ENCODE measurements around the gene TTI1. TPM values are rescaled to one million over a fixed set of nuclear protein-coding genes. Genes with fewer than 3 reads are reported as not detected.
A peak's percentile ranks its signal among the peaks of the same experiment; 100 is the strongest.

Gene TTI1
- total and polyA plus RNA-seq, 2 of the 13 experiments (the other 11 are each of a cell fraction or from before 2014, with no cell fraction given): 22.9 to 39.8 TPM

GRCh38 chr20:38032585-38033329 lies 499 bp downstream of the TTI1 start (continued):
- no peak for TF ChIP-seq TCF7L2 (IDR thresholded peaks at IDR 0.05; ENCODE audit: low read depth, low read length)
- TF ChIP-seq SKIL (CRISPR knock-in tag; IDR thresholded peaks at IDR 0.05; ENCODE audit: borderline replicate concordance): no peak
- TF ChIP-seq ZNF343 (CRISPR knock-in tag; IDR thresholded peaks at IDR 0.05): no peak
- TF ChIP-seq DNMT3B (CRISPR knock-in tag; conservative IDR thresholded peaks at IDR 0.05): no peak; the same call in none of the 2 replicates
- TF ChIP-seq SP140L (CRISPR knock-in tag; IDR thresholded peaks at IDR 0.05; ENCODE audit: borderline replicate concordance): no peak
- 0 out of 2 replicates have a peak, but pooled peaks have one; percentile 29 for TF ChIP-seq STAT5B (CRISPR knock-in tag; IDR thresholded peaks at IDR 0.05)
- no peak for TF ChIP-seq RORA (CRISPR knock-in tag; IDR thresholded peaks at IDR 0.05)
- TF ChIP-seq HMG20B (CRISPR knock-in tag; conservative IDR thresholded peaks at IDR 0.05): no peak
- no peak for TF ChIP-seq DPF2 (CRISPR knock-in tag; IDR thresholded peaks at IDR 0.05; ENCODE audit: borderline replicate concordance, low read depth)
- no peak for TF ChIP-seq MIER3 (CRISPR knock-in tag; IDR thresholded peaks at IDR 0.05; ENCODE audit: borderline replicate concordance)
- no peak for TF ChIP-seq DRAP1 (CRISPR knock-in tag; IDR thresholded peaks at IDR 0.05)
- no peak for TF ChIP-seq HDAC6 (IDR thresholded peaks at IDR 0.05; ENCODE audit: low read depth, low read length)
- no peak for TF ChIP-seq MTF1 (CRISPR knock-in tag; IDR thresholded peaks at IDR 0.05)
- no peak; the same call in 1 of the 2 replicates for TF ChIP-seq CC2D1A (CRISPR knock-in tag; IDR thresholded peaks at IDR 0.05)
- no peak for TF ChIP-seq SMAD3 (CRISPR knock-in tag; IDR thresholded peaks at IDR 0.05)
- TF ChIP-seq, protein P1, sequence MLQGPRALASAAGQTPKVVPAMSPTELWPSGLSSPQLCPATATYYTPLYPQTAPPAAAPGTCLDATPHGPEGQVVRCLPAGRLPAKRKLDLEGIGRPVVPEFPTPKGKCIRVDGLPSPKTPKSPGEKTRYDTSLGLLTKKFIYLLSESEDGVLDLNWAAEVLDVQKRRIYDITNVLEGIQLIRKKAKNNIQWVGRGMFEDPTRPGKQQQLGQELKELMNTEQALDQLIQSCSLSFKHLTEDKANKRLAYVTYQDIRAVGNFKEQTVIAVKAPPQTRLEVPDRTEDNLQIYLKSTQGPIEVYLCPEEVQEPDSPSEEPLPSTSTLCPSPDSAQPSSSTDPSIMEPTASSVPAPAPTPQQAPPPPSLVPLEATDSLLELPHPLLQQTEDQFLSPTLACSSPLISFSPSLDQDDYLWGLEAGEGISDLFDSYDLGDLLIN (CRISPR knock-in tag; IDR thresholded peaks at IDR 0.05; ENCODE audit: borderline replicate concordance): no peak
- no peak for TF ChIP-seq GATA4 (IDR thresholded peaks at IDR 0.05; ENCODE audit: borderline replicate concordance, low read depth)
- no peak for TF ChIP-seq ZNF878 (CRISPR knock-in tag; IDR thresholded peaks at IDR 0.05)
- peak; percentile 24; the same call in 1 of the 2 replicates for TF ChIP-seq ZNF143 (CRISPR knock-in tag; IDR thresholded peaks at IDR 0.05)
- no peak for TF ChIP-seq ZSCAN30 (CRISPR knock-in tag; IDR thresholded peaks at IDR 0.05)
- TF ChIP-seq ZNF496 (CRISPR knock-in tag; IDR thresholded peaks at IDR 0.05; ENCODE audit: insufficient replicate concordance): no peak
- 0 out of 2 replicates have a peak, but pooled peaks have one; percentile 2 for TF ChIP-seq HNF4G (IDR thresholded peaks at IDR 0.05; ENCODE audit: borderline replicate concordance, low read depth, low read length)
- TF ChIP-seq HNF4G (CRISPR knock-in tag; IDR thresholded peaks at IDR 0.05; ENCODE audit: borderline replicate concordance, low read depth): no peak
- no peak; the same call in 1 of the 2 replicates for TF ChIP-seq NR1H2 (CRISPR knock-in tag; IDR thresholded peaks at IDR 0.05; ENCODE audit: borderline replicate concordance, low read depth)
- no peak for TF ChIP-seq MATR3 (CRISPR knock-in tag; IDR thresholded peaks at IDR 0.05)
- TF ChIP-seq HBP1 (CRISPR knock-in tag; IDR thresholded peaks at IDR 0.05; ENCODE audit: low read depth): no peak
- no peak for TF ChIP-seq HOXD1 (CRISPR knock-in tag; IDR thresholded peaks at IDR 0.05)

Measured in HepG2 (cell line).